ENCODE results near the gene TNRC18.
A peak's percentile ranks its signal among the peaks of the same experiment; 100 is the strongest.

Gene TNRC18

GRCh38 chr7:5403442-5403841 is 20.2 kb downstream of the TNRC18 start:
- DNase-seq (ENCODE audit: low read depth) = no peak

GRCh38 chr7:5397736-5398135 is 25.9 kb downstream of the TNRC18 start:
- no peak for DNase-seq (ENCODE audit: low read depth)

- DNase-seq (ENCODE audit: low read depth) = peak; percentile 92
Observed at GRCh38 chr7:5396999-5397663, 26.5 kb downstream of the TNRC18 start.

- DNase-seq (ENCODE audit: low read depth) = no peak
Observed at GRCh38 chr7:5396542-5396941, 27.1 kb downstream of the TNRC18 start.

- DNase-seq (ENCODE audit: low read depth) = no peak
Observed at GRCh38 chr7:5395246-5395645, 28.4 kb downstream of the TNRC18 start.

GRCh38 chr7:5394264-5395105 is 29.1 kb downstream of the TNRC18 start:
- no peak for DNase-seq (ENCODE audit: low read depth)

- DNase-seq (ENCODE audit: low read depth) = no peak
Observed at GRCh38 chr7:5393748-5394147, 29.9 kb downstream of the TNRC18 start.

- no peak for DNase-seq (ENCODE audit: low read depth)
Observed at GRCh38 chr7:5393328-5393727, 30.3 kb downstream of the TNRC18 start.

- no peak for DNase-seq (ENCODE audit: low read depth)
Observed at GRCh38 chr7:5390918-5391317, 32.7 kb downstream of the TNRC18 start.

- no peak for DNase-seq (ENCODE audit: low read depth)
Observed at GRCh38 chr7:5388905-5389433, 34.7 kb downstream of the TNRC18 start.

GRCh38 chr7:5388273-5388901 is 35.2 kb downstream of the TNRC18 start:
- DNase-seq (ENCODE audit: low read depth) = no peak

- no peak for DNase-seq (ENCODE audit: low read depth)
Observed at GRCh38 chr7:5387711-5388245, 35.9 kb downstream of the TNRC18 start.

GRCh38 chr7:5384618-5385017 is 39.0 kb downstream of the TNRC18 start:
- DNase-seq (ENCODE audit: low read depth) = no peak

- DNase-seq (ENCODE audit: low read depth) = no peak
Observed at GRCh38 chr7:5383314-5384098, 40.1 kb downstream of the TNRC18 start.

- DNase-seq (ENCODE audit: low read depth) = no peak
Observed at GRCh38 chr7:5382281-5382892, 41.2 kb downstream of the TNRC18 start.

GRCh38 chr7:5381071-5381772 is 42.4 kb downstream of the TNRC18 start:
- DNase-seq (ENCODE audit: low read depth) = no peak

GRCh38 chr7:5380350-5381070 is 43.1 kb downstream of the TNRC18 start:
- no peak for DNase-seq (ENCODE audit: low read depth)

GRCh38 chr7:5379546-5379945 is 44.1 kb downstream of the TNRC18 start:
- DNase-seq (ENCODE audit: low read depth) = no peak

GRCh38 chr7:5377816-5378215 is 45.8 kb downstream of the TNRC18 start:
- DNase-seq (ENCODE audit: low read depth) = no peak

GRCh38 chr7:5377279-5377678 is 46.4 kb downstream of the TNRC18 start:
- DNase-seq (ENCODE audit: low read depth) = no peak
